ENCODE data around the gene HIC1.

- TF ChIP-seq CTCF (IDR thresholded peaks at IDR 0.05): no peak
- no peak for TF ChIP-seq POLR2A (IDR thresholded peaks at IDR 0.05)
These were observed 6.0 kb downstream of the HIC1 start for GRCh38 chr17:2060681-2061440.
